Measurements from ENCODE around the gene CD209. TPM values are rescaled to one million over a fixed set of nuclear protein-coding genes. Genes with fewer than 3 reads are reported as not detected.

CD209 gene
- total RNA-seq, 1 experiment from 2014 or later: not detected

DNA sequence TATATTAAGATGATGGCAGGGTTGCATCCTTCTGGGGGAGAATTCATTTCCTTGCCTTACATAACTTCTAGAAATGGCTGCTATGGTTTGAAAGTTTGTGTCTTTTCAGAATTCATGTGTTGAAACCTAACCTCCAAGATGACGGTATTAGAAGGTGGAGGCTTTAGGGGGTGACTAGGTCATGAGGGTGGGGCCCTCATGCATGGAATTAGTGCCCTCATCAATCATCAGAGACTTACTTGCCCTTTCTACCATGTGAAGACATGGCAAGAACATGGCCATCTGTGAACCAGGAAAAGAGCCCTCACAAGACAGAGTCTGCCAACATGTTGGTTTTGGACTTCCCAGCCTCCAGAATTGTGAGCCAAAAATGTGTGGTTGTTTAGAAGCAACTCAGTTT lies 30.6 kb downstream of the CD209 start:
- Histone ChIP-seq H3K27ac (ENCODE audit: low read length) (no peak overlapping the region), H3K9me3 (ENCODE audit: low read length) (no peaks in the 10 kb centered on the region), H3F3A (ENCODE audit: low read length, unreplicated experiment) (no peaks in the 10 kb centered on the region), H3K27me3 (ENCODE audit: low read length) (peaks cover 7% of the 10 kb centered on the region; the same call in 1 of the 2 replicates), H3K9ac (ENCODE audit: low read length) (no peak overlapping the region), H3K4me1 (ENCODE audit: insufficient read depth, low read length) (no peaks in the 10 kb centered on the region), H4K20me1 (ENCODE audit: low read length) (no peaks in the 10 kb centered on the region), H2AFZ (ENCODE audit: low read length) (no peak overlapping the region), H3K4me3 (ENCODE audit: low read length) (no peak overlapping the region), H3K4me2 (ENCODE audit: low read length) (no peak overlapping the region), H3K79me2 (ENCODE audit: low read length) (no peaks in the 10 kb centered on the region), H3K36me3 (ENCODE audit: low read depth, low read length) (no peaks in the 10 kb centered on the region), H3K9me2 (replicated peaks; ENCODE audit: low read length) (no peaks in the 10 kb centered on the region)
- POLR2A ChIA-PET (ENCODE audit: unreplicated experiment): no interaction called here
- TF ChIP-seq EZH2 (IDR thresholded peaks at IDR 0.05; ENCODE audit: low read length, unreplicated experiment) (no peak), EZH2phosphoT487 (IDR thresholded peaks at IDR 0.05; ENCODE audit: borderline replicate concordance, low read length) (no peak)
- TF ChIP-seq, protein P1, sequence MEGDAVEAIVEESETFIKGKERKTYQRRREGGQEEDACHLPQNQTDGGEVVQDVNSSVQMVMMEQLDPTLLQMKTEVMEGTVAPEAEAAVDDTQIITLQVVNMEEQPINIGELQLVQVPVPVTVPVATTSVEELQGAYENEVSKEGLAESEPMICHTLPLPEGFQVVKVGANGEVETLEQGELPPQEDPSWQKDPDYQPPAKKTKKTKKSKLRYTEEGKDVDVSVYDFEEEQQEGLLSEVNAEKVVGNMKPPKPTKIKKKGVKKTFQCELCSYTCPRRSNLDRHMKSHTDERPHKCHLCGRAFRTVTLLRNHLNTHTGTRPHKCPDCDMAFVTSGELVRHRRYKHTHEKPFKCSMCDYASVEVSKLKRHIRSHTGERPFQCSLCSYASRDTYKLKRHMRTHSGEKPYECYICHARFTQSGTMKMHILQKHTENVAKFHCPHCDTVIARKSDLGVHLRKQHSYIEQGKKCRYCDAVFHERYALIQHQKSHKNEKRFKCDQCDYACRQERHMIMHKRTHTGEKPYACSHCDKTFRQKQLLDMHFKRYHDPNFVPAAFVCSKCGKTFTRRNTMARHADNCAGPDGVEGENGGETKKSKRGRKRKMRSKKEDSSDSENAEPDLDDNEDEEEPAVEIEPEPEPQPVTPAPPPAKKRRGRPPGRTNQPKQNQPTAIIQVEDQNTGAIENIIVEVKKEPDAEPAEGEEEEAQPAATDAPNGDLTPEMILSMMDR (conservative IDR thresholded peaks at IDR 0.05; ENCODE audit: low read depth, low read length): no peak
- ATAC-seq (no peak), DNase-seq (no peak)
- intact Hi-C loops (cut with micrococcal nuclease): no loop called here
- no TSS peak for BruUV-seq (replicated peaks)
- CTCF ChIA-PET: no interaction called here

DNA sequence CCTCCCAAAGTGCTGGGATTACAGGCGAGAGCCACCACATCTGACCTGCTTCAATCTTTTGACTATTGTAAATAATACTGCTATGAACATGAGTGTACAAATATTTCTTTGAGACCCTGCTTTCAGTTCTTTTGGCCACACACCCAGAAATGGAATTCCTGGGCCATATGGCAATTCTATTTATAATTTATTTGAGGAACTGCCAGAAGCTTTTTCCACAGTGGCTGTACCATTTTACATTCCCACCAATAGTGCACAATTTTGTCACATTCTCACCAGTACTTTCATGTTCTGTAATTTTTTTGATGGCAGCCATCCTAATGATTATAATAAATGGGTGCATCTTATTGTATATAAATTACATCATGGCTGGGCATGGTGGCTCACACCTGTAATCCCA lies 31.7 kb downstream of the CD209 start:
- no peak overlapping the region for H3K27ac ChIP-seq (ENCODE audit: low read length)
- no peaks in the 10 kb centered on the region for H4K20me1 ChIP-seq (ENCODE audit: low read length)
- H3K36me3 ChIP-seq (ENCODE audit: low read depth, low read length): no peaks in the 10 kb centered on the region
- no TSS peak for BruUV-seq (replicated peaks)
- DNase-seq (no peak), ATAC-seq (no peak)
- H3K9me3 ChIP-seq (ENCODE audit: low read length): no peaks in the 10 kb centered on the region
- H3K4me2 ChIP-seq (ENCODE audit: low read length): no peak overlapping the region
- no peaks in the 10 kb centered on the region for H3K4me1 ChIP-seq (ENCODE audit: insufficient read depth, low read length)
- ChIA-PET POLR2A (ENCODE audit: unreplicated experiment) (no interaction called here), CTCF (no interaction called here)
- peaks cover 7% of the 10 kb centered on the region; the same call in 1 of the 2 replicates for H3K27me3 ChIP-seq (ENCODE audit: low read length)
- H3F3A ChIP-seq (ENCODE audit: low read length, unreplicated experiment): no peaks in the 10 kb centered on the region
- no peak overlapping the region for H3K9ac ChIP-seq (ENCODE audit: low read length)
- no peaks in the 10 kb centered on the region for H3K79me2 ChIP-seq (ENCODE audit: low read length)
- TF ChIP-seq EZH2phosphoT487 (IDR thresholded peaks at IDR 0.05; ENCODE audit: borderline replicate concordance, low read length) (no peak), EZH2 (IDR thresholded peaks at IDR 0.05; ENCODE audit: low read length, unreplicated experiment) (no peak)
- TF ChIP-seq, protein P1 (conservative IDR thresholded peaks at IDR 0.05; ENCODE audit: low read depth, low read length): no peak
- H2AFZ ChIP-seq (ENCODE audit: low read length): no peak overlapping the region
- intact Hi-C loops (cut with micrococcal nuclease): no loop called here
- H3K9me2 ChIP-seq (replicated peaks; ENCODE audit: low read length): no peaks in the 10 kb centered on the region
- H3K4me3 ChIP-seq (ENCODE audit: low read length): no peak overlapping the region

DNA sequence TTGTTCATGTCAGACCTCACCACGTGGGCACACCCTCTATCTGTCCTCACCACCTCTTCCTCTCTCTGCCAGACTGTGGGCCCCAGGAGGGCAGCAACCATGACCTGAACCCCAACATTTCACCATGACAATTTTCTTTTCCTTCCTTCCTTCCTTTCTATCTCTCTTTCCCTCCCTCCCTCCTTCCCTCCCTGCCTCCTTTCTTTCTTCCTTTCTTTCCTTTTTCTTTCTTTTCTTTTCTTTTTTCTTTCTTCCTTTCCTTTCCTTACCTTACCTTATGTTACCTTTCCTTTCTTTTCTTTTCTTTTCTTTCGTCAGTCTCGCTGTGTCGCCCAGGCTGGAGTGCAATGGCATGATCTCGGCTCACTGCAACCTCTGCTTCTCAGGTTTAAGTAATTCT lies 36.7 kb downstream of the CD209 start:
- Histone ChIP-seq H4K20me1 (ENCODE audit: low read length) (no peaks in the 10 kb centered on the region), H2AFZ (ENCODE audit: low read length) (no peak overlapping the region), H3K9ac (ENCODE audit: low read length) (no peak overlapping the region), H3K9me3 (ENCODE audit: low read length) (no peaks in the 10 kb centered on the region), H3K27me3 (ENCODE audit: low read length) (no peaks in the 10 kb centered on the region), H3K79me2 (ENCODE audit: low read length) (no peaks in the 10 kb centered on the region), H3K36me3 (ENCODE audit: low read depth, low read length) (no peaks in the 10 kb centered on the region), H3K4me1 (ENCODE audit: insufficient read depth, low read length) (no peaks in the 10 kb centered on the region), H3K9me2 (replicated peaks; ENCODE audit: low read length) (no peaks in the 10 kb centered on the region), H3K4me2 (ENCODE audit: low read length) (no peak overlapping the region), H3K27ac (ENCODE audit: low read length) (no peak overlapping the region), H3F3A (ENCODE audit: low read length, unreplicated experiment) (no peaks in the 10 kb centered on the region), H3K4me3 (ENCODE audit: low read length) (no peak overlapping the region)
- intact Hi-C loops (cut with micrococcal nuclease): no loop called here
- no peak for ATAC-seq
- DNase-seq: no peak
- ChIA-PET POLR2A (ENCODE audit: unreplicated experiment) (no interaction called here), CTCF (no interaction called here)
- no TSS peak for BruUV-seq (replicated peaks)
- TF ChIP-seq, protein P1 (conservative IDR thresholded peaks at IDR 0.05; ENCODE audit: low read depth, low read length): no peak
- TF ChIP-seq EZH2phosphoT487 (IDR thresholded peaks at IDR 0.05; ENCODE audit: borderline replicate concordance, low read length): no peak
- no peak for TF ChIP-seq EZH2 (IDR thresholded peaks at IDR 0.05; ENCODE audit: low read length, unreplicated experiment)
